ENCODE results near the gene HCRTR1. TPM values are rescaled to one million over a fixed set of nuclear protein-coding genes. Genes with fewer than 3 reads are reported as not detected.

The HCRTR1 gene
- total and polyA plus RNA-seq, 10 of the 15 experiments (the other 5 are each of a cell fraction or from before 2014, with no cell fraction given) = not detected

DNA sequence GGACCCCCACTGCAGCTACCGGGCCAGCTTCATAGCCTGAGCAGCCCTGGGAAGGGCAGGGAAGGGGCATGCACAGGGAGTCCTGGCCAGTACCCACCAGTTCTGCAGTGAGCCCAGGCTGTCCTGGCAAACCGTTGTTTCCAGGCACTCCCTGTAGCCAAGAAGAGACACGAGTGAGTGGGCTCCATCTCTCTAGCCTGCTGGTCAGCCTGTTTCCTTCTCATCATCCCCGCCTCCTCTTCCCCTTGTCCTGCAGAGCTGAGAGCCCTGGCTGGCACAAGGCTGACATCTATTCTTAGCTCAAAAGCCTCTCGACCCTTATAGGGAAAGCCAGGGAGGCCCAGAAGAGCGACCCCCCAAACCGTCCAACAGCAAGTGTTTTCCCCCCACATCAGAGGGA, 57.7 kb downstream of the HCRTR1 start:
- SMC1A ChIA-PET (ENCODE audit: uncharacterized antibody, unreplicated experiment) = interaction anchor here (0.7 kb wide), 1 partner anchor 9 kb away, joined by 3 read pairs; no protein-coding TSS in a partner anchor
- no peak overlapping the region for H2AFZ ChIP-seq (ENCODE audit: control insufficient read depth, low read depth, low read length)
- WGBS (ENCODE audit: insufficient coverage, insufficient replicate concordance, low lambda C conversion rate, missing lambda C conversion rate) = 15% methylated on average over 7 of the region's 7 CpGs
- no peaks in the 10 kb centered on the region for H3K79me2 ChIP-seq (ENCODE audit: control insufficient read depth, insufficient read depth, low read length)
- POLR2A ChIA-PET = no interaction called here
- H3K9me3 ChIP-seq (replicated peaks; ENCODE audit: control insufficient read depth, insufficient read depth, low read length) = no peaks in the 10 kb centered on the region
- FAIRE-seq = no peak
- in situ Hi-C loops (cut with MboI) = no loop called here
- H3K36me3 ChIP-seq (ENCODE audit: control insufficient read depth in 2 of 2, insufficient read depth in 2 of 2, low read length in 1 of 2) = no peaks in the 10 kb centered on the region
- H3K9ac ChIP-seq (ENCODE audit: control insufficient read depth, insufficient read depth, low read length) = no peak overlapping the region
- H3K4me1 ChIP-seq (ENCODE audit: control insufficient read depth, insufficient read depth, low read length) = no peaks in the 10 kb centered on the region
- 0 out of 4 replicates have a peak, but pooled peaks cover 0 to 1% of the 10 kb centered on the region in 2 experiments for H3K27me3 ChIP-seq (replicated peaks in 1 of 2; ENCODE audit: control insufficient read depth in 2 of 2, insufficient read depth in 2 of 2, low read length in 1 of 2)
- H4K20me1 ChIP-seq (ENCODE audit: control insufficient read depth, insufficient read depth) = no peaks in the 10 kb centered on the region
- intact Hi-C loops (cut with micrococcal nuclease; ENCODE audit: unreplicated experiment) = no loop called here
- CTCF ChIA-PET = interaction anchor here (2.2 kb wide), 1 partner anchor 10 kb away, joined by 11 read pairs; no protein-coding TSS in a partner anchor
- no peak overlapping the region for H3K4me3 ChIP-seq
- BruUV-seq (replicated peaks) = no TSS peak
- ATAC-seq = no peak
- no peak for DNase-seq (ENCODE audit: low read depth, low spot score)
- H3K27ac ChIP-seq (ENCODE audit: control insufficient read depth, insufficient read depth) = no peak overlapping the region
- no peak overlapping the region for H3K4me2 ChIP-seq (ENCODE audit: control insufficient read depth, insufficient read depth)
- RAD21 ChIA-PET (ENCODE audit: unreplicated experiment) = interaction anchor here (1.0 kb wide), 1 partner anchor 39 kb away, joined by 3 read pairs; no protein-coding TSS in a partner anchor
- TF ChIP-seq NFXL1 (IDR thresholded peaks at IDR 0.05; ENCODE audit: borderline replicate concordance) = no peak
- no peak for TF ChIP-seq SMC3 (IDR thresholded peaks at IDR 0.05; ENCODE audit: borderline replicate concordance, low read length)
- TF ChIP-seq, protein P1, sequence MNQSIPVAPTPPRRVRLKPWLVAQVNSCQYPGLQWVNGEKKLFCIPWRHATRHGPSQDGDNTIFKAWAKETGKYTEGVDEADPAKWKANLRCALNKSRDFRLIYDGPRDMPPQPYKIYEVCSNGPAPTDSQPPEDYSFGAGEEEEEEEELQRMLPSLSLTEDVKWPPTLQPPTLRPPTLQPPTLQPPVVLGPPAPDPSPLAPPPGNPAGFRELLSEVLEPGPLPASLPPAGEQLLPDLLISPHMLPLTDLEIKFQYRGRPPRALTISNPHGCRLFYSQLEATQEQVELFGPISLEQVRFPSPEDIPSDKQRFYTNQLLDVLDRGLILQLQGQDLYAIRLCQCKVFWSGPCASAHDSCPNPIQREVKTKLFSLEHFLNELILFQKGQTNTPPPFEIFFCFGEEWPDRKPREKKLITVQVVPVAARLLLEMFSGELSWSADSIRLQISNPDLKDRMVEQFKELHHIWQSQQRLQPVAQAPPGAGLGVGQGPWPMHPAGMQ (IDR thresholded peaks at IDR 0.05; ENCODE audit: borderline replicate concordance) = no peak
- TF ChIP-seq JUND (IDR thresholded peaks at IDR 0.05; ENCODE audit: low read depth, low read length) = no peak
- TF ChIP-seq NR2C2 (IDR thresholded peaks at IDR 0.05; ENCODE audit: borderline replicate concordance, control insufficient read depth, insufficient read length, low read depth) = no peak
- no peak for TF ChIP-seq CEBPB (IDR thresholded peaks at IDR 0.05; ENCODE audit: borderline replicate concordance in 1 of 2, low read depth in 2 of 2, low read length in 2 of 2)
- no peak for TF ChIP-seq TARDBP (IDR thresholded peaks at IDR 0.05; ENCODE audit: borderline replicate concordance)
- TF ChIP-seq, protein P2, sequence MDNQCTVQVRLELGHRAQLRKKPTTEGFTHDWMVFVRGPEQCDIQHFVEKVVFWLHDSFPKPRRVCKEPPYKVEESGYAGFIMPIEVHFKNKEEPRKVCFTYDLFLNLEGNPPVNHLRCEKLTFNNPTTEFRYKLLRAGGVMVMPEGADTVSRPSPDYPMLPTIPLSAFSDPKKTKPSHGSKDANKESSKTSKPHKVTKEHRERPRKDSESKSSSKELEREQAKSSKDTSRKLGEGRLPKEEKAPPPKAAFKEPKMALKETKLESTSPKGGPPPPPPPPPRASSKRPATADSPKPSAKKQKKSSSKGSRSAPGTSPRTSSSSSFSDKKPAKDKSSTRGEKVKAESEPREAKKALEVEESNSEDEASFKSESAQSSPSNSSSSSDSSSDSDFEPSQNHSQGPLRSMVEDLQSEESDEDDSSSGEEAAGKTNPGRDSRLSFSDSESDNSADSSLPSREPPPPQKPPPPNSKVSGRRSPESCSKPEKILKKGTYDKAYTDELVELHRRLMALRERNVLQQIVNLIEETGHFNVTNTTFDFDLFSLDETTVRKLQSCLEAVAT (IDR thresholded peaks at IDR 0.05) = no peak
- no peak for TF ChIP-seq NRF1 (conservative IDR thresholded peaks at IDR 0.05; ENCODE audit: low read depth, low read length)
- TF ChIP-seq RELA (IDR thresholded peaks at IDR 0.05; ENCODE audit: borderline replicate concordance, partially characterized antibody) = no peak
- no peak for TF ChIP-seq TCF7 (IDR thresholded peaks at IDR 0.05; ENCODE audit: borderline replicate concordance)
- TF ChIP-seq CREM (IDR thresholded peaks at IDR 0.05; ENCODE audit: low read depth) = no peak
- TF ChIP-seq RB1 (IDR thresholded peaks at IDR 0.05; ENCODE audit: borderline replicate concordance) = no peak
- no peak for TF ChIP-seq ASH2L (IDR thresholded peaks at IDR 0.05; ENCODE audit: borderline replicate concordance, low read depth)
- no peak for TF ChIP-seq BHLHE40 (IDR thresholded peaks at IDR 0.05; ENCODE audit: borderline replicate concordance in 1 of 2, low read depth in 2 of 2, low read length in 1 of 2)
- TF ChIP-seq, protein P3, sequence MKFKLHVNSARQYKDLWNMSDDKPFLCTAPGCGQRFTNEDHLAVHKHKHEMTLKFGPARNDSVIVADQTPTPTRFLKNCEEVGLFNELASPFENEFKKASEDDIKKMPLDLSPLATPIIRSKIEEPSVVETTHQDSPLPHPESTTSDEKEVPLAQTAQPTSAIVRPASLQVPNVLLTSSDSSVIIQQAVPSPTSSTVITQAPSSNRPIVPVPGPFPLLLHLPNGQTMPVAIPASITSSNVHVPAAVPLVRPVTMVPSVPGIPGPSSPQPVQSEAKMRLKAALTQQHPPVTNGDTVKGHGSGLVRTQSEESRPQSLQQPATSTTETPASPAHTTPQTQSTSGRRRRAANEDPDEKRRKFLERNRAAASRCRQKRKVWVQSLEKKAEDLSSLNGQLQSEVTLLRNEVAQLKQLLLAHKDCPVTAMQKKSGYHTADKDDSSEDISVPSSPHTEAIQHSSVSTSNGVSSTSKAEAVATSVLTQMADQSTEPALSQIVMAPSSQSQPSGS (IDR thresholded peaks at IDR 0.05; ENCODE audit: low read length) = no peak
- TF ChIP-seq, protein P4, sequence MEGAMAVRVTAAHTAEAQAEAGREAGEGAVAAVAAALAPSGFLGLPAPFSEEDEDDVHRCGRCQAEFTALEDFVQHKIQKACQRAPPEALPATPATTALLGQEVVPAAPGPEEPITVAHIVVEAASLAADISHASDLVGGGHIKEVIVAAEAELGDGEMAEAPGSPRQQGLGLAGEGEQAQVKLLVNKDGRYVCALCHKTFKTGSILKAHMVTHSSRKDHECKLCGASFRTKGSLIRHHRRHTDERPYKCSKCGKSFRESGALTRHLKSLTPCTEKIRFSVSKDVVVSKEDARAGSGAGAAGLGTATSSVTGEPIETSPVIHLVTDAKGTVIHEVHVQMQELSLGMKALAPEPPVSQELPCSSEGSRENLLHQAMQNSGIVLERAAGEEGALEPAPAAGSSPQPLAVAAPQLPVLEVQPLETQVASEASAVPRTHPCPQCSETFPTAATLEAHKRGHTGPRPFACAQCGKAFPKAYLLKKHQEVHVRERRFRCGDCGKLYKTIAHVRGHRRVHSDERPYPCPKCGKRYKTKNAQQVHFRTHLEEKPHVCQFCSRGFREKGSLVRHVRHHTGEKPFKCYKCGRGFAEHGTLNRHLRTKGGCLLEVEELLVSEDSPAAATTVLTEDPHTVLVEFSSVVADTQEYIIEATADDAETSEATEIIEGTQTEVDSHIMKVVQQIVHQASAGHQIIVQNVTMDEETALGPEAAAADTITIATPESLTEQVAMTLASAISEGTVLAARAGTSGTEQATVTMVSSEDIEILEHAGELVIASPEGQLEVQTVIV (IDR thresholded peaks at IDR 0.05; ENCODE audit: borderline replicate concordance, partially characterized antibody) = no peak
